GM20000 (cell line): ENCODE measurements around the gene CHCHD4.

Experiments used
- DNase-seq: peaks from one replicate; pipeline ENCODE4 v3.0.0; 2012; ENCODE audit warnings: low spot score
- CTCF ChIP-seq: IDR thresholded peaks from 2 replicates; pipeline ENCODE4 v1.5.1; 2012; ENCODE audit warnings: mild to moderate bottlenecking, control low read depth; ENCODE audit errors: extremely low read depth, missing control alignments

CHCHD4 gene

GRCh38 chr3:14124615-14125192 lies at the start of gene CHCHD4, which contains the start of gene TMEM43:
CHCHD4 (minus strand) TSS chr3:14124870; CDS start chr3:14124676, 194 bp downstream.
TMEM43 (plus strand) TSS chr3:14125052; CDS start chr3:14125194, 142 bp downstream.
- TF ChIP-seq CTCF: no peak
- peak; percentile 99 for DNase-seq

- DNase-seq: no peak
- no peak for TF ChIP-seq CTCF
Measured at GRCh38 chr3:14172496-14172895, 47.8 kb upstream of the CHCHD4 start.

GRCh38 chr3:14170531-14171159 lies 46.0 kb upstream of the CHCHD4 start:
- no peak for DNase-seq

GRCh38 chr3:14169871-14170270 lies 45.2 kb upstream of the CHCHD4 start:
- DNase-seq: no peak
- no peak for TF ChIP-seq CTCF

More at GRCh38 chr3:14170531-14171159, 46.0 kb upstream of the CHCHD4 start:
- TF ChIP-seq CTCF: no peak

GRCh38 chr3:14169435-14169834 lies 44.8 kb upstream of the CHCHD4 start:
- no peak for DNase-seq
- no peak for TF ChIP-seq CTCF

GRCh38 chr3:14166877-14167603 lies 42.4 kb upstream of the CHCHD4 start:
- no peak for DNase-seq
- TF ChIP-seq CTCF: no peak

GRCh38 chr3:14162178-14162577 lies 37.5 kb upstream of the CHCHD4 start:
- no peak for DNase-seq
- TF ChIP-seq CTCF: no peak
